ENCODE results near the gene RAP1GAP2. TPM values are rescaled to one million over a fixed set of nuclear protein-coding genes. Genes with fewer than 3 reads are reported as not detected.

Gene RAP1GAP2
- total RNA-seq, 1 donor from 2014 or later: 0.34 TPM

DNA sequence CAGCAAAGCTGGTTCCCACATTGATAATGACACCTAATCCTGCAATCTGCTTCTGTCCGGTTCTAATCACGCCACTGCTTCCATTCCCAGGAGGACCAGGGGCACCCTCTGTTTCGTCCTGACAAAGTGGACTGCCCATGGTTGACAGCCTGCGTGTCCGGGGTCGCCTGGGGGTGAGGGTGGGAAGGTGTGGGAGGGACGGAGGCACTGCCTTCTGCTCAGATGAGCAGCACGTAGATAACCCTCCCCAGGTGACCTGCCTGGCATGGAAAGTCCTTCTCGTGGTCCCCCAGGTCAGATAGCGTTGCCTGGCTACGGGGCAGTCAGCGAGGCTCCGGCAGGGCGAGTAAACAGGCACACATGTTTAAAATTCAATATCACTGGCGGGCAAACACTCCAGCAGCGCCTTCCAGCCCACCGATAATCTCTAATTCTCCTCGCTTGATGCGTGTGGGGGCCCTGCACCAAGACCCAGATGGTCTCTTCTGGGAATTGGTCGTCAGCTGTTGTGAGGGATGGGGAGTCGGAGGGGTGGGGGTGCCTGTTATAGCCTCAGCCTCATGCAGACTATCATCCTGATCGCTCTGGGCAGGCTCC is 132.2 kb downstream of the RAP1GAP2 start:
- Mint-ChIP-seq H3K4me3 (no peak overlapping the region), H3K9me3 (no peaks in the 10 kb centered on the region), H3K4me1 (ENCODE audit: low read depth) (peaks cover 10% of the 10 kb centered on the region), H3K36me3 (ENCODE audit: low read depth) (no peaks in the 10 kb centered on the region), H3K27ac (no peak overlapping the region), H3K27me3 (ENCODE audit: insufficient read depth) (no peaks in the 10 kb centered on the region)
- intact Hi-C loops (cut with micrococcal nuclease): no loop called here
- DNase-seq (ENCODE audit: low spot score): no peak

GRCh38 chr17:2929881-2930533 is 133.8 kb downstream of the RAP1GAP2 start:
- no peak for DNase-seq (ENCODE audit: low spot score)

DNA sequence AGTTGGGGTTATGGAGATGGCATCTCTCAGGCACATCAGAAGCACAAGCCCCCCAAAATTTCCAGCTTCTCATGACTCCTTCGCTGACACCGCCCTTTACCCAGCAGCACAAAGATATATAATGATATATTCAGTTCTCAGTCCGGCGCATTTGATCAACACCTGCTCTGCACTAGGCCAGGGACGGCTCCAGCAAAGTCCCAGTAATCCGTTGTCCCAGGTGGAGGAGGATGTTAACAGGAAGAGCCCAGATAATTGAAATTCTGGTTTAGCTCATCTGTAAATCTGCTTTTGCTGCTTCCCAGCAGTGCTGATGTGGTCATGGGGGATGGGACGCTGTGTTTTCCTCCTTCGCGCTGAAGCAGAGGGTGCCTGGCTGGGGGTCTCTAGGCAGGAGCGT is 135.6 kb downstream of the RAP1GAP2 start:
- intact Hi-C loops (cut with micrococcal nuclease): no loop called here
- H3K9me3 Mint-ChIP-seq: no peaks in the 10 kb centered on the region
- H3K27ac Mint-ChIP-seq: no peak overlapping the region
- H3K4me1 Mint-ChIP-seq (ENCODE audit: low read depth): peaks cover 10% of the 10 kb centered on the region
- no peak overlapping the region for H3K4me3 Mint-ChIP-seq
- no peak for DNase-seq (ENCODE audit: low spot score)
- H3K27me3 Mint-ChIP-seq (ENCODE audit: insufficient read depth): peaks cover 2% of the 10 kb centered on the region
- no peaks in the 10 kb centered on the region for H3K36me3 Mint-ChIP-seq (ENCODE audit: low read depth)

More at GRCh38 chr17:2929881-2930533, 133.8 kb downstream of the RAP1GAP2 start:
- H3K27me3 Mint-ChIP-seq (ENCODE audit: insufficient read depth): no peaks in the 10 kb centered on the region
- no peaks in the 10 kb centered on the region for H3K9me3 Mint-ChIP-seq
- no peak overlapping the region for H3K27ac Mint-ChIP-seq
- H3K36me3 Mint-ChIP-seq (ENCODE audit: low read depth): no peaks in the 10 kb centered on the region
- H3K4me3 Mint-ChIP-seq: no peak overlapping the region
- intact Hi-C loops (cut with micrococcal nuclease): loop anchor here (1.0 kb wide), 3 partner anchors 81 to 144 kb away; no protein-coding TSS in a partner anchor
- peaks cover 10% of the 10 kb centered on the region for H3K4me1 Mint-ChIP-seq (ENCODE audit: low read depth)

GRCh38 chr17:2932946-2933345 is 136.7 kb downstream of the RAP1GAP2 start:
- H3K4me3 Mint-ChIP-seq: no peak overlapping the region
- H3K27ac Mint-ChIP-seq: no peak overlapping the region
- H3K36me3 Mint-ChIP-seq (ENCODE audit: low read depth): no peaks in the 10 kb centered on the region
- peaks cover 10% of the 10 kb centered on the region for H3K4me1 Mint-ChIP-seq (ENCODE audit: low read depth)
- H3K27me3 Mint-ChIP-seq (ENCODE audit: insufficient read depth): peaks cover 3% of the 10 kb centered on the region
- intact Hi-C loops (cut with micrococcal nuclease): no loop called here
- DNase-seq (ENCODE audit: low spot score): no peak
- no peaks in the 10 kb centered on the region for H3K9me3 Mint-ChIP-seq

DNA sequence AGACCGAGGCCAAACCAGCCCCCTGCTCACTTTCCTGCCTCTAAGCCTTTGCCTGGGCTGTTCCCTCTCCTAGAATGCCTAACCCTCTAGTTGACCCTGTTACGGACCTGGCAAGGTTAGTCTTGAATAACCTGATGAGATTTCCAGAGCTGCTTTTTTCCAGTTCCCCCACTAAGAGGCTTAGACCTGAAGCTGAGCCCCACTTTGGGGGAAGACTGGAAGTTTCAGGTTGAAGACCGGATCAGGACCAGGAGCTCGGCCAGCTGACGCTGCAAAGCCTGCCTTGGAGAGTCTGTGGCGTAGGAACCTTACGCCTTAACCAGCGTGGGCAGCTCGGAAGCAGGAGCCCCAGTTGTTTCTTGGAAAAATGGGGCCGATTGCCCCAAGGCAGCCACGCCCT is 137.4 kb downstream of the RAP1GAP2 start:
- H3K4me3 Mint-ChIP-seq: no peak overlapping the region
- H3K4me1 Mint-ChIP-seq (ENCODE audit: low read depth): peaks cover 10% of the 10 kb centered on the region
- no peak for DNase-seq (ENCODE audit: low spot score)
- H3K27ac Mint-ChIP-seq: no peak overlapping the region
- peaks cover 3% of the 10 kb centered on the region for H3K27me3 Mint-ChIP-seq (ENCODE audit: insufficient read depth)
- H3K36me3 Mint-ChIP-seq (ENCODE audit: low read depth): no peaks in the 10 kb centered on the region
- intact Hi-C loops (cut with micrococcal nuclease): no loop called here
- H3K9me3 Mint-ChIP-seq: no peaks in the 10 kb centered on the region

GRCh38 chr17:2935632-2936031 is 139.4 kb downstream of the RAP1GAP2 start:
- no peak overlapping the region for H3K27ac Mint-ChIP-seq
- no peaks in the 10 kb centered on the region for H3K36me3 Mint-ChIP-seq (ENCODE audit: low read depth)
- H3K4me1 Mint-ChIP-seq (ENCODE audit: low read depth): peaks cover 7% of the 10 kb centered on the region
- intact Hi-C loops (cut with micrococcal nuclease): no loop called here
- no peak overlapping the region for H3K4me3 Mint-ChIP-seq
- no peak for DNase-seq (ENCODE audit: low spot score)
- H3K27me3 Mint-ChIP-seq (ENCODE audit: insufficient read depth): peaks cover 3% of the 10 kb centered on the region
- no peaks in the 10 kb centered on the region for H3K9me3 Mint-ChIP-seq

DNA sequence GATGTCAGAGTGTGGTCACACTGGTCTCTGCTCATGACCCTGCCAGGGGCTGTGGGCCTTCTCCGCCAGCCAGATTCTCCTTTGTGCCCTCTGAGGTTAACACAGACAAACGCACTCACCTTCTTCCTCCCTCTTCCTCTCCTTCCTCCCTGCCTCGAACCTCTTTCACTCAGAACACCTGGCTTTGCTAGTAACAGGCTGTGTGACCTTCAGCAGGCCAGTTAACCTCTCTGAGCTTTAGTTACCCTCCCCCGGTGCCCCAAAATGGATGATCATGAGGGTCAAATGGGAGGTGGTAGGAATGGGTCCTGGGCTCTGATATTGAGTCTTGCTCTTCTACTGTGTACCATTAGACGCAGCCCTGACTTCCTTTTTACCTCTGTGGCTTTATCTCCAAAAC is 140.1 kb downstream of the RAP1GAP2 start:
- Mint-ChIP-seq H3K27me3 (ENCODE audit: insufficient read depth) (peaks cover 3% of the 10 kb centered on the region), H3K4me1 (ENCODE audit: low read depth) (no peaks in the 10 kb centered on the region), H3K27ac (no peak overlapping the region), H3K9me3 (no peaks in the 10 kb centered on the region), H3K36me3 (ENCODE audit: low read depth) (no peaks in the 10 kb centered on the region), H3K4me3 (no peak overlapping the region)
- intact Hi-C loops (cut with micrococcal nuclease): no loop called here
- no peak for DNase-seq (ENCODE audit: low spot score)

DNA sequence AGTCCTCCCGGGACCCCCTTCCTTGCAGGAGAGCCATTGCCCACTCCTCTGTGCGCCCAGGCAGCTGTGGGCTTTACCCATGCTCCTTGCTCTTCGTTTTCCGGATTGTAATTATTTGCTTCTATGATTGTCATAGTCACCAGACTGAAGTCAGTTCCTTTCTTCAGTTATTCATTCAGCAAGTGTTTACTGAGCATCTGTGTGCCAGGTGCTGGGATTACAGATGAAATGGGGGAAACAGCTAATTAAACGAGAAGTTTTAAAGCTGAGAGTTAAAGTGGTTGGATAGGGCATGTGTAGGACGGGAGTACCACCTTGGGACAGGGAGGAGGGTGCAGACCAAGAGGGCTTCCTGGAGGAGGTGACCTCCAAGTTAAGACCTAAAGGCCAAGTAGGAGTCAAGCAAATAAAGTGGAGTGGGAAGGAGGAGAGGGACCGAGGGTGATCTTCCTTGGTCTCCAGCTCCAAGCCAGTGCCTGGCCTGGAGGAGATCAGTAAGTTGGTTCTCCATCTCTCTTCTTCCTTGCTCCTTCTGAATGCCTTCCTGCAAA is 140.6 kb downstream of the RAP1GAP2 start:
- Mint-ChIP-seq H3K36me3 (ENCODE audit: low read depth) (no peaks in the 10 kb centered on the region), H3K4me1 (ENCODE audit: low read depth) (no peaks in the 10 kb centered on the region), H3K27ac (no peak overlapping the region), H3K4me3 (no peak overlapping the region), H3K27me3 (ENCODE audit: insufficient read depth) (peaks cover 3% of the 10 kb centered on the region), H3K9me3 (no peaks in the 10 kb centered on the region)
- DNase-seq (ENCODE audit: low spot score): no peak
- intact Hi-C loops (cut with micrococcal nuclease): no loop called here

DNA sequence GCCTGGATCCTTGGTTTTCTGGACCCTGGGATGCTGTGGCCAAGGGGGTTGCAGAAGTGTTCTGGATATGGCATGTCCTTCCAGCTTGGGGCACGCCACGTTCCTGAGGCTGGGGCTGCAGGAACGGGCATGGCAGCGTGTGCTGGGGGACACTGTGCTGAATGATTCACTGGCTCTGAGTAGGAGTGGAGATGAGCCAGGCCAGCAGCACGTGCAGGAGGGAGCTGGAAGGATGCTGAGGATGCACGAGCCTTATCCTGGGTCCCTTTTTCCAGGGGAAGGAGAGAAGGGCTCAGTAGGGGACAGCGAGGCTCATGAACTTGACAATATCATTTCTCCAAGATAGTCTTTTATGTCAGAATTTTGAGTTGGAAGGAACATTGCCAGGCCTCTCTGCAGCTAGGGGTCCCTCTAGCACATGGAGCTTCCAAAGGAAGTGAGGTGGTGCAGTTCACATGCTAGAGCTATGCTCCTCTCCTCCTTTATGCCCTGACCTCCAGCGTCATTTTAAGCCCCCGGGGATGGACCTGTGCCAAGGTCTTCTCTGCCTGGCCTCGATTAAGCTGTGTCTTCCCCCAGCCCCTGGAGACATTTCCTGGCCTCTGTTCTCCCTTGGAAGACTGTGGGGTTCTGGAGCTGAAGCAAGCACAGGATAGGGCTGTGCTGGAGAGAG is 141.2 kb downstream of the RAP1GAP2 start:
- Mint-ChIP-seq H3K27me3 (ENCODE audit: insufficient read depth) (peaks cover 3% of the 10 kb centered on the region), H3K9me3 (no peaks in the 10 kb centered on the region), H3K27ac (no peak overlapping the region), H3K36me3 (ENCODE audit: low read depth) (no peaks in the 10 kb centered on the region), H3K4me3 (no peak overlapping the region), H3K4me1 (ENCODE audit: low read depth) (no peaks in the 10 kb centered on the region)
- intact Hi-C loops (cut with micrococcal nuclease): no loop called here
- DNase-seq (ENCODE audit: low spot score): no peak

DNA sequence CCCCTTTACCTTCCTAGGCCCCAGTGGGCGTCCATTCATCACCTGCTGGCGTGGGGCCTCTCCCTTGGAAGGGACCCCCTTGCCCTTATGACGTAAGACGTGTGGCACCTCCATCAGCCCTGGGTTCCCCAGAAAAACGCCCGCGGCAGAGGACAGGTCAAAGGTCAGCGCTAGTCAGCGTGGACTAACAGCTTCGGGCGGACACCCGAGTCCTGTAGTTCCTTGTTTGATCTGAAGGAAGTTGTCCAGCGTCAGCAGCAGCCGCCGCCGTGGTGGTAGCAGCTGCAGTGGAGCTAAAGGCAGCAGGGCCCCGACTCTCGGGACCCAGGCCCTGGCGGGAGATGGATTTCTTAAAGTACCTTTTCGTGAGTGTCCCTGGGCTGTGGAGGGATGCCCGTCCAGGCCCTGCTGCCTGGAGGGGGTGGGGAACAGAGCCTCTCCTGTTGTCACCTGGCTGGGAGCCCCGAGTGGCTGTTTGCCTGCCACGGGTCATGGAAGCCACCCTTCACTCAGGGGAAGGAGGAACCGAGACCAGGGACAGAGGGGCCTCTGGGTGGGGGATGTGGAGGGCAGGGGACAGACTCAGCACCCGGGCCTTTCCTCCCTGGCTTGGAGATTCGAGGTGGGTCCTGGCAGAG is 143.6 kb downstream of the RAP1GAP2 start:
- H3K9me3 Mint-ChIP-seq: no peaks in the 10 kb centered on the region

DNA sequence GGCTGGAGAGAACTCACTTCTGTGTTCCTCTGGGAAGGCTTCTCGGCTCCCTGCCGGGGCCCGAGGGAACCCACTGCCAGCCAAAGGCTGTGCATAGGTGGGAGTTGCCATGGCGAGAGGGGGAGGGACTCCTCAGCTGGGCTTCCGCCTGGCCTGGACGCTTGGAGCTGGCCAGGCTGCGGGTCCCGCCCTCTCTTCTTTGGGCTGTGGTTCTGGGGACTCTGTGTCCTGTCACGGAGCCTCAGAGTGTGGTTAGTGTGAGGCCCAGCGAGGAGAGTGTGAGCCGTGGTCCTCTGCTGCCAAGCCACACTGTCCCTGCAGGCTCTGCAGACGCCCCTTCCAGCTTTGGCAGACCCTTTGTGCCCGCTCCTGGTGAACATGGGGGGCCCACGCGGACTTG is 144.1 kb downstream of the RAP1GAP2 start:
- no peak overlapping the region for H3K27ac Mint-ChIP-seq

More for the DNA sequence above, 143.6 kb downstream of the RAP1GAP2 start:
- Mint-ChIP-seq H3K4me1 (ENCODE audit: low read depth) (peaks cover 5% of the 10 kb centered on the region), H3K36me3 (ENCODE audit: low read depth) (no peaks in the 10 kb centered on the region), H3K27ac (no peak overlapping the region), H3K4me3 (no peak overlapping the region), H3K27me3 (ENCODE audit: insufficient read depth) (peaks cover 7% of the 10 kb centered on the region)
- no peak for DNase-seq (ENCODE audit: low spot score)
- intact Hi-C loops (cut with micrococcal nuclease): no loop called here

DNA sequence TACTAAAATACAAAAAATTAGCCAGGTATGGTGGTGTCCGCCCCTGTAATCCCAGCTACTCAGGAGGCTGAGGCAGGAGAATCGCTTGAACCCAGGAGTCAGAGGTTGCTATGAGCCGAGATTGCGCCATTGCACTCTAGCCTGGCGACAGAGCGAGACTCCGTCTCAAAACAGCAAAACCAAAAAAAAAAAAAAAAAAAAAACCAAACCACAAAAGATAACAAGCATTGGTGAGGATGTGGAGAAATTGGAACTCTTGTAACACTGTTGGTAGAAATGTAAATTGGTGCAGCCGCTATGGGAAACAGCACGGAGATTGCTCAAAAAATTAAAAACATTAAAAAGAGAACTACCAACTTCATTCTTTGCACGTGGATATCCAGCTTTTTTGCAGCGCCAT is 147.7 kb downstream of the RAP1GAP2 start:
- H3K27ac Mint-ChIP-seq: no peak overlapping the region
- intact Hi-C loops (cut with micrococcal nuclease): no loop called here
- H3K4me1 Mint-ChIP-seq (ENCODE audit: low read depth): peaks cover 5% of the 10 kb centered on the region
- peaks cover 4% of the 10 kb centered on the region for H3K27me3 Mint-ChIP-seq (ENCODE audit: insufficient read depth)
- H3K36me3 Mint-ChIP-seq (ENCODE audit: low read depth): no peaks in the 10 kb centered on the region
- no peaks in the 10 kb centered on the region for H3K9me3 Mint-ChIP-seq
- H3K4me3 Mint-ChIP-seq: no peak overlapping the region
- no peak for DNase-seq (ENCODE audit: low spot score)

More for the DNA sequence above, 144.1 kb downstream of the RAP1GAP2 start:
- no peak overlapping the region for H3K4me3 Mint-ChIP-seq
- peaks cover 5% of the 10 kb centered on the region for H3K4me1 Mint-ChIP-seq (ENCODE audit: low read depth)
- H3K36me3 Mint-ChIP-seq (ENCODE audit: low read depth): no peaks in the 10 kb centered on the region
- H3K9me3 Mint-ChIP-seq: no peaks in the 10 kb centered on the region
- intact Hi-C loops (cut with micrococcal nuclease): no loop called here
- H3K27me3 Mint-ChIP-seq (ENCODE audit: insufficient read depth): peaks cover 7% of the 10 kb centered on the region
- no peak for DNase-seq (ENCODE audit: low spot score)

DNA sequence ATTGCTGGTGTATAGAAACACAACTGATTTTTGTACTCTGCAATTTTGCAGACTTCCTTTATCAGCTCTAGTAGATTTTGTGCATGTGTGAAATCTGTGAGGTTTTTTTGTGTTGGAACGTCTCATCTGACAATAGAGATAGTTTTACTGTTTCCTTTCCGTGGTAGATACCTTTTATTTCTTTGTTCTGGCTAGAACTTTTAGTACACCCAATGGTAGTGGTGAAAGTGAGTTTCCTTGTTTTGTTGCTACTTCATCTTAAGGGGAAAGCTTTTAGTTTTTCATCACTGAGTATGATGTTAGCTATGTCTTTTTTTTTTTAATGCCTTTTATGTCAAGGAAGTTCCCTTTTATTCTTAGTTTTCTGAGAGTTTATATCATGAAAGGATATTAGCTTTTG is 149.1 kb downstream of the RAP1GAP2 start:
- Mint-ChIP-seq H3K9me3 (no peaks in the 10 kb centered on the region), H3K36me3 (ENCODE audit: low read depth) (no peaks in the 10 kb centered on the region), H3K27me3 (ENCODE audit: insufficient read depth) (peaks cover 4% of the 10 kb centered on the region), H3K4me3 (no peak overlapping the region), H3K4me1 (ENCODE audit: low read depth) (peaks cover 5% of the 10 kb centered on the region), H3K27ac (no peak overlapping the region)
- intact Hi-C loops (cut with micrococcal nuclease): no loop called here
- no peak for DNase-seq (ENCODE audit: low spot score)

Measured in activated T-helper 1 cell treated with anti-CD3 and anti-CD28 coated beads, Interleukin-12 subunit alpha, Interleukin-12 subunit beta, Interleukin-2, Interleukin-4 antibody, amounts not matched to agents 30 ng/mL and 10 ng/mL and 1 ng/mL, durations not matched to agents 14 hours and 24 hours and 36 hours (primary cell).